GM21576 (cell line): ENCODE data around the gene NEMP2.
"Not testable (repeated sequence)": the region's sequence is repeated elsewhere in the genome, so short reads cannot be mapped to it uniquely, and the experiment has no call there.

Experiments used
- ATAC-seq: cut with Tn5 transposase; IDR thresholded peaks from one replicate; pipeline ENCODE4 v1.9.1; 2021; ENCODE audit warnings: mild to moderate bottlenecking, moderate library complexity; ENCODE audit not compliant: unreplicated experiment

The NEMP2 gene

GRCh38 chr2:190526105-190526750, 8.3 kb downstream of the NEMP2 start:
- ATAC-seq, result no peak

GRCh38 chr2:190524928-190525327, 9.6 kb downstream of the NEMP2 start:
- ATAC-seq, result no peak

GRCh38 chr2:190519975-190520767, 14.4 kb downstream of the NEMP2 start:
- no peak for ATAC-seq

GRCh38 chr2:190517468-190517867, 17.1 kb downstream of the NEMP2 start:
- ATAC-seq, result no peak

GRCh38 chr2:190515687-190516086, 18.8 kb downstream of the NEMP2 start:
- no peak for ATAC-seq

GRCh38 chr2:190514676-190515075, 19.8 kb downstream of the NEMP2 start:
- no peak for ATAC-seq

GRCh38 chr2:190513877-190514276, 20.6 kb downstream of the NEMP2 start:
- no peak for ATAC-seq

GRCh38 chr2:190512539-190513095, 21.9 kb downstream of the NEMP2 start:
- no peak for ATAC-seq

GRCh38 chr2:190511104-190511503, 23.4 kb downstream of the NEMP2 start:
- no peak for ATAC-seq

GRCh38 chr2:190509895-190510294, 24.6 kb downstream of the NEMP2 start:
- ATAC-seq, result not testable (repeated sequence)

- ATAC-seq, result no peak
Measured at GRCh38 chr2:190507135-190507534, 27.4 kb downstream of the NEMP2 start.

GRCh38 chr2:190506666-190507065, 27.9 kb downstream of the NEMP2 start:
- ATAC-seq, result no peak

GRCh38 chr2:190505696-190506095, 28.8 kb downstream of the NEMP2 start:
- no peak for ATAC-seq

GRCh38 chr2:190504912-190505311, 29.6 kb downstream of the NEMP2 start:
- no peak for ATAC-seq

- no peak for ATAC-seq
Measured at GRCh38 chr2:190503088-190503487, 31.4 kb downstream of the NEMP2 start.

GRCh38 chr2:190501702-190502407, 32.7 kb downstream of the NEMP2 start:
- no peak for ATAC-seq

GRCh38 chr2:190501231-190501630, 33.3 kb downstream of the NEMP2 start:
- no peak for ATAC-seq

GRCh38 chr2:190500054-190500502, 34.4 kb downstream of the NEMP2 start:
- ATAC-seq, result no peak

GRCh38 chr2:190499273-190499672, 35.2 kb downstream of the NEMP2 start:
- no peak for ATAC-seq

- ATAC-seq, result no peak
Measured at GRCh38 chr2:190497428-190497827, 37.1 kb downstream of the NEMP2 start.

- not testable (repeated sequence) for ATAC-seq
Measured at GRCh38 chr2:190494600-190495227, 39.8 kb downstream of the NEMP2 start.
